ENCODE results near the gene PJA2. TPM values are rescaled to one million over a fixed set of nuclear protein-coding genes. Genes with fewer than 3 reads are reported as not detected.

Gene PJA2
- total and polyA plus RNA-seq, 2 of the 8 experiments (the other 6 are each of a cell fraction or from before 2014, with no cell fraction given): 15.3 to 47.7 TPM

- no peak for TF ChIP-seq CHD7 (IDR thresholded peaks at IDR 0.05; ENCODE audit: insufficient replicate concordance, low read length)
- TF ChIP-seq CEBPB (IDR thresholded peaks at IDR 0.05; ENCODE audit: low read depth, low read length): 0 out of 2 replicates have a peak, but pooled peaks have one; percentile 18
Observed at GRCh38 chr5:109329333-109330237, 80.2 kb downstream of the PJA2 start (continued).

Data from H1 (cell line).